Pulmonary artery endothelial cell (primary cell): ENCODE data around the gene MRRF. TPM values are rescaled to one million over a fixed set of nuclear protein-coding genes. Genes with fewer than 3 reads are reported as not detected.
"Not testable (repeated sequence)": the region's sequence is repeated elsewhere in the genome, so short reads cannot be mapped to it uniquely, and the experiment has no call there.

Experiments used
- DNase-seq: peaks from one replicate; pipeline ENCODE4 v3.0.0-alpha.2; 2011; ENCODE audit warnings: low read depth, low spot score
- total RNA-seq: library from RNA; depleted of rRNA; stranded (reverse); fragments of >200 nt; gene quantifications from 2 replicates; pipeline ENCODE4 v1.2.3, GENCODE V29; 2014

MRRF gene
- total RNA-seq, 1 donor from 2014 or later: 41.3 TPM

GRCh38 chr9:122276096-122276495, 11.4 kb downstream of the MRRF start:
- no peak for DNase-seq

DNA sequence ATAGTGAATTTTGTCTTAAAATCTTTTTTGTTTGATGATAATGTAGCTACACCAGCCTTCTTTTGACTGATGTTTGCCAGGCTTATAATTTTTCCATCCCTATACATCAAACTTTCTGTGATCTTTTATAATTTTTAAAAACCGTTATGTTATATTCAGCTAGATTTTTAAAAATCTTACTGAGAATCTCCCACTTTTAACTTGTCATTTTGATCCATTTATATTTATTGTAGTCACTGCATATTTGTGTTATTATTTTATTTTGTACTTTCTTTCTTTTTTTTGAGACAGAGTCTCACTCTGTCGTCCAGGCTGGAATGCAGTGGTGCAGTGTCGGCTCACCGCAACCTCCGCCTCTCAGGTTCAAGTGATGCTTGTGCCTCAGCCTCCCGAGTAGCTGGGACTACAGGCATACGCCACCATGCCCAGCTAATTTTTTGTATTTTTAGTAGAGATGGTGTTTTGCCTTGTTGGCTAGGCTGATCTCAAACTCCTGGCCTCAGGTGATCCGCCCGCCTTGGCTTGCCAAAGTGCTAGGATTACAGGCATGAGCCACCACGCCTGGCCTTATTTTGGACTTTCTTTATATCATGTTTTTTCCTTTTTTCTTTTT, 12.7 kb downstream of the MRRF start:
- DNase-seq: no peak

GRCh38 chr9:122281368-122281767, 16.7 kb downstream of the MRRF start:
- no peak for DNase-seq

- no peak for DNase-seq
These were observed 22.1 kb downstream of the MRRF start for GRCh38 chr9:122286764-122287163.

- no peak for DNase-seq
These were observed 22.6 kb downstream of the MRRF start for GRCh38 chr9:122287214-122287720.

- no peak for DNase-seq
These were observed 26.8 kb downstream of the MRRF start for GRCh38 chr9:122291458-122291857.

- no peak for DNase-seq
These were observed 29.8 kb downstream of the MRRF start for GRCh38 chr9:122294531-122294930.

GRCh38 chr9:122297512-122297911, 32.8 kb downstream of the MRRF start:
- DNase-seq: no peak

GRCh38 chr9:122302237-122303093, 37.8 kb downstream of the MRRF start:
- no peak for DNase-seq

DNA sequence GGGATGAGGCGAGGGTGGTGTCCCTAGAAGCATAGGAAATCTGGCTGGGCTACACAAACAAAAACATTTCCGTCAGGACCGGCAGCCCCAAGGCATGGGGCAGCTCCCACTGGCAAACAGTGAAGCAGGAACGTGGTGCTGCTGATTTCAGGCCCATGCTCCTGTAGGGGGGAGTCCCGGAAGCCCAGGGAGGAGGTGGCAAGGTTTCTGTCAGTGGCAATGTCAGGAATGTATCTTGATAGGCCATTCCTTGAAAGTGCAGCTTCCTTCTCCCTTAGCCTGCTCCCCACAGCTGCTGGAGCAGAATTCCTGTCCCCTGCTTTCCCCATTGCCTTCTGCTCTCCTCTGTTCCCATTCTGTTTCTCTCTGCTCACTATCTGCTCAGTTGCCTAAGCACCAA, 42.4 kb downstream of the MRRF start:
- peak; percentile 85 for DNase-seq

GRCh38 chr9:122307925-122308324, 43.2 kb downstream of the MRRF start:
- peak; percentile 88 for DNase-seq

DNA sequence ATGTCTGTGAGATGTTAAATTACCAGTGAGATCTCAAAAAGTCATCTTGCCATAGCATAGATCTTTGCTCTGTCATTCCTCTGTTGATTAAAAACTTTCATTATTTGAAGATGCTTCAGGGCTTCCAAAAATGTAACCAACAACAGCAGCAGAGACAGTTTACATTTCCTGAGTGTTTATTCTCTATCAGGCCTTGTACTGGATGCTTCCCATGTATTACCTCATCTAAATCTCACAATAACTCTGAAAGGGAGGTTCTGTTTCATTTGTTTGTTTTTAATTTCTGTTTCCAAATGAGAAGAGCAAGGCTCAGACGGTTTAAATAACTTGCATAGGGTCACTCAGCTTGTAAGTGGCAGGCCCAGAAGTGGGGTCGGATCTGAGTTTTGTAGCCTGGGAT, 45.2 kb downstream of the MRRF start:
- DNase-seq: no peak

GRCh38 chr9:122314165-122314564, 49.5 kb downstream of the MRRF start:
- no peak for DNase-seq

DNA sequence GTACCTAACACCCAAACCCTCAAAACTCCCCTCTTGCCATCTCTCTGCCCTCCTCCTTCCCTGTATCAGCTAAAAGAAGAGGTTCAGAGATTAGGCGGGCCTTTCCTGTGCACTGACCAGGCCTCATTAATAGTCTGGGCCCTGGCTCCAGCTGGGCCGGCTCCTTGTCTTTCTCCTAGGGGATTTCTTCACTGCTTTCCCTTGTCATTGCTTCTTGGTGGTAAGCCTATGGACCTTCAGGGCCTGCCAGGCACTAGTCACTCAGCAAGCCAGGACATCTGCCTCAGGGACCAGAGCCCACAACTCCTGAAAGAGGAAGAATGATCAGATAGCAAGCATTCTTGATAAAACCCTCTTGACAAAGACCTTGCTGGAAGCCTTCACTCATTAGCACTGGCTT, 50.9 kb downstream of the MRRF start:
- DNase-seq: no peak

DNA sequence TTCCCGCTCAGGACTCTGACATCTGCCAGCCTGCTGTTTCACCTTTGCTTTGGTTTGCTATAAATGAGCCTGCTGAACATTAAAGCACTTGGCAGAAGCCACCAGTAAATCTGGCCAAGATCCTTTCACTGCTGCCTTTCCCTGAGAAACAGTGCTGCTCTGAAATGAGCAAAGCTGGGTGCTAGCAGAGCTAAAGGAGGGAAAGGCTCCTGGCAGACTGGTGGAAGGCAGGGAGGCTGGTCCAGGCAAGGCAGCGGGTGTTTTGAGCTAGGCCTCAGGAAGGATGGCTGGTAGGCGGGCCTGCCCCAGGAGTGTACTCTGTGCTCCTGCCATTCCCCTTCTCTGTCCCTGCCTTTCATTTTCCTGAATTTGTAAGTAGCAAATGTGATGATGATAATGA, 53.6 kb downstream of the MRRF start:
- DNase-seq: no peak

DNA sequence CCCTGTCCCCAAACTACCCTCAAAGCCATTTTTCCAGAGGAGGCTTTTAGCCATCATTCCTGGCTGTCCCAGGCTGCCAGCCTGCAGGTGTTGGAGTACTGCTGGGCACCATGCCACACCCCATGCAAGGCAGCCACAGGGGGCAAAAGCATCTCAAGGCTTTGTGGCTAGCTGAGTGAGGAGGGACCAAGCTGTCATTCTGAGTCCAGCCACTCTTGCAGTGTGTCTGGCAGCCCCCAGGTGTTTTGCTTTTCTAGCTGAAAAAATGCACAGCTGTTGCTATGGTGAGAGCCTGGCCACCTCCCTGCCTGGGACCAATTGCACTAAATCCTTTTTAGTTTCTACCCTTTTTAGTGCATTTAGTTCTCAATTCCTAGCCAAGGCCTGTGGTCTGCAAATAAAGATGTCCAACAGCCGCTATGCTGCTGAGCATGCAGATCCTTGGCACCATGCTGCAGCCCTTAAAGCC, 55.8 kb downstream of the MRRF start:
- DNase-seq: no peak

DNA sequence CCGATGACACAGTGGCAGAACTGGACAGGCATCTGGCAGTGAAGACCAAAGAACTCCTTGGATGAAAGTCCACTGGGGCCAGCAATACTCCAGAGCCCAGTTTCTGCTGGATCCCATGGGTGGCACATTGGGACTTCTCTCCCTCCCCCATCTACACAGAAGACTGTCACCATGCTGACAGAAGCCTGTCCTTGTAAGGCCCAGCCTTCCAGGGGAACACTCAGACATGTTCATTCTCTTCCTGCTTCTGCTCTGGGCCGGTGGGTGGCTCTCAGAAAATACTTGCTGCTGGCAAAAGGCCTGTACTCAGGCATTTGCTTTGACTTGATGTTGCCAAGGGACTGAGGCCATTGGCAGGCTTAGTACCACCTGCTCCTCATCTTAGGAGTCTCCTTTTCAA, 57.9 kb downstream of the MRRF start:
- no peak for DNase-seq

DNA sequence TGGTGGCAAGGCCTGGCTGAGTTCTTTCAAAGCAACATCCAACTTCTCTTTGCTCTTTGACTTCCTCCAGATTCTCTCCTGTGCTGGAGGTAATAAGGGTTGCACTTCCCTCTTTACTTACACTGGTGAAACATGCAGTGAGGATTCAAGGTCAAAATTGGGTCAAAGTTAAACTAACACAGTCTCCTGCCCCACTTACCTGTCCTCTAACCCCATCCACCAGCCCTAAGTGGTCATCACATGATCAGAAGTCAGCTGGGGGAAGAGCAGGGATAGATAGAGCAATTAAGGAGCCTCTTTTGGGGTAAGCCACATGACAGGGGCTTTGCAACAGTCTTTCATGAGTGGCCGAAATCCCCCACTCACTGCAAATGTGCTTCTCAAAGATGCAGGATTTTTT, 60.0 kb downstream of the MRRF start:
- DNase-seq: not testable (repeated sequence)

- no peak for DNase-seq
These were observed 60.4 kb downstream of the MRRF start for GRCh38 chr9:122325124-122325523.

DNA sequence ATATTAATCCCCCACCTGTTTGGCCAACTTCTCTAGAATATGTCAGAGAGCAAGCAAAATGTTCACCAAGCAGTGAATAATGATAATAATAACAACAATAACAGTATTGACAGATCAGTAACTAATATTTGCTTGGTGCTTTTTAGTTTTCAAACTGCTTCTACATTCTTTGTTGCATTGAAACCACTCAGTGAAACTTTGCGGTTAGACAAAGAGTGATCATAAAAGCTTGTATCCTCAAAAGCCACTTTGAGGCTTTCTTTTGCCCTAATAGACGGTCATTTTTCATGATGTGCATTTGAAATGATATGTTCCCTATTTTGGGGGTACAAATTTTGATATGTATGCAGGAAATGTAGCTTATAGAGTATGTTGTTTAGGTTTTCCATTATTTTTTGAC, 62.5 kb downstream of the MRRF start:
- no peak for DNase-seq

- no peak for DNase-seq
These were observed 64.9 kb downstream of the MRRF start for GRCh38 chr9:122329597-122329996.

- DNase-seq: not testable (repeated sequence)
These were observed 65.8 kb downstream of the MRRF start for GRCh38 chr9:122330466-122330865.

GRCh38 chr9:122331523-122331927, 66.8 kb downstream of the MRRF start:
- DNase-seq: no peak
